Stomach (tissue), 9 donors: ENCODE measurements around the gene SORCS2. TPM values are rescaled to one million over a fixed set of nuclear protein-coding genes. Genes with fewer than 3 reads are reported as not detected.

Experiments used
- DNase-seq, 2 donors: peaks; one replicate each; pipeline versions ENCODE4 v3.0.0 to v3.0.0-alpha.2; 2013 to 2019
- H3K27ac ChIP-seq, 5 donors: fragments of 200-600 bp in 4 of 5; sonication (generic) in 4 of 5; one replicate each; pipeline ENCODE4 v1.5.1; 2013 to 2019; ENCODE audit warnings: mild to moderate bottlenecking in 1 of 5, moderate library complexity in 1 of 5
- H3K27me3 ChIP-seq, 3 donors: fragments of 200-600 bp; sonication (generic); one replicate each; pipeline ENCODE4 v1.5.1; 2017 to 2019; ENCODE audit warnings: mixed run types in 1 of 3
- H3K36me3 ChIP-seq, 4 donors: fragments of 200-600 bp; sonication (generic); 1 replicate in 3 of 4; 2 replicates in 1 of 4; pipeline ENCODE4 v1.5.1; 2016 to 2019
- H3K4me1 ChIP-seq, 4 donors: fragments of 200-600 bp; sonication (generic); one replicate each; pipeline ENCODE4 v1.5.1; 2016 to 2019
- H3K4me3 ChIP-seq, 4 donors: fragments of 200-600 bp; sonication (generic) in 3 of 4; one replicate each; pipeline ENCODE4 v1.5.1; 2016 to 2019; ENCODE audit warnings: mild to moderate bottlenecking in 1 of 4
- H3K9me3 ChIP-seq, 4 donors: fragments of 200-600 bp; sonication (generic); one replicate each; pipeline ENCODE4 v1.5.1; 2016 to 2019
- CTCF ChIP-seq, 7 experiments: fragments of 450-650 bp in 4 of 7; fragments of 200-600 bp in 3 of 7; sonication (generic) in 3 of 7; IDR thresholded peaks; one replicate each; pipeline ENCODE4 v1.5.1; 2016 to 2019; ENCODE audit warnings: antibody characterized with exemption in 7 of 7, control low read depth in 2 of 7, mild to moderate bottlenecking in 1 of 7
- EP300 ChIP-seq: sonication (generic); formaldehyde crosslinking; IDR thresholded peaks from one replicate; pipeline ENCODE4 v1.6.1; 2017; ENCODE audit warnings: antibody characterized with exemption
- POLR2A ChIP-seq, 4 donors: fragments of 450-650 bp; IDR thresholded peaks; one replicate each; pipeline ENCODE4 v1.6.1; 2016; ENCODE audit warnings: antibody characterized with exemption in 4 of 4, control low read depth in 2 of 4, mild to moderate bottlenecking in 1 of 4, moderate library complexity in 1 of 4
- POLR2AphosphoS5 ChIP-seq, 3 donors: sonication (generic); formaldehyde crosslinking; IDR thresholded peaks; one replicate each; pipeline ENCODE4 v1.6.1; 2016; ENCODE audit warnings: antibody characterized with exemption in 3 of 3
- WGBS, 5 donors: extraction: QIAGEN DNeasy Blood & Tissue Kit in 3 of 5; methylation state at CpG; one replicate each; pipeline versions ENCODE4 v1.1.5 to v1.1.7; 2013 to 2018; 5-methylcytosine and 5-hydroxymethylcytosine counted together
- intact Hi-C: fragments of 100-400 bp; cut with DNase I; formaldehyde crosslinking; loops from one replicate; pipeline ENCODE4 v1.15.1; 2023; ENCODE audit warnings: low total_unique reads
- polyA plus RNA-seq, 3 donors: library from polyadenylated mRNA; stranded (reverse); fragments of 200-250 nt; gene quantifications; one replicate each; pipeline ENCODE4 v1.2.3, GENCODE V29; 2013
- total RNA-seq, 5 donors: library from RNA; depleted of rRNA; stranded (reverse); fragments of >200 nt; gene quantifications; one replicate each; pipeline versions ENCODE4 v1.1.0 to v1.2.3, GENCODE V29; 2014 to 2016
- donor health status: healthy with polysubstance abuse.
- donor health status: Bipolar disorder and iron deficiency.
- donor health status: healthy.

SORCS2 gene
- total and polyA plus RNA-seq, 8 donors, result under 0.01 to 13.0 (median 0.50) TPM; not detected in 1

- DNase-seq, result peak in 1 of 2 donors; percentile 90
- H3K27ac ChIP-seq, result no peak overlapping the region
- no peaks in the 10 kb centered on the region for H3K36me3 ChIP-seq
- H3K27me3 ChIP-seq, result peaks cover 0 to 42% (median 0%) of the 10 kb centered on the region in 3 donors
- peaks cover 0 to 24% (median 15%) of the 10 kb centered on the region in 4 donors for H3K4me1 ChIP-seq
- no peaks in the 10 kb centered on the region for H3K9me3 ChIP-seq
- 3 to 30% (median 13%) methylated on average over 5 to 6 of the region's 6 CpGs for WGBS, 5 donors
- intact Hi-C loops, result no loop called here
- no peak for TF ChIP-seq CTCF (IDR thresholded peaks at IDR 0.05)
- TF ChIP-seq POLR2AphosphoS5 (IDR thresholded peaks at IDR 0.05), result no peak
- no peak for TF ChIP-seq EP300
- no peak for TF ChIP-seq POLR2A (IDR thresholded peaks at IDR 0.05)
- no peak overlapping the region for H3K4me3 ChIP-seq
Measured at GRCh38 chr4:7398104-7398423, 205.7 kb downstream of the SORCS2 start.

- Histone ChIP-seq H3K36me3 (no peaks in the 10 kb centered on the region), H3K9me3 (no peaks in the 10 kb centered on the region), H3K4me3 (no peak overlapping the region), H3K27me3 (peaks cover 0 to 34% (median 0%) of the 10 kb centered on the region in 3 donors), H3K27ac (no peak overlapping the region), H3K4me1 (peaks cover 0 to 25% (median 18%) of the 10 kb centered on the region in 4 donors)
- peak in 1 of 2 donors; percentile 13 for DNase-seq
- intact Hi-C loops, result no loop called here
- TF ChIP-seq CTCF (IDR thresholded peaks at IDR 0.05), result no peak
- TF ChIP-seq POLR2A (IDR thresholded peaks at IDR 0.05), result no peak
- no peak for TF ChIP-seq POLR2AphosphoS5 (IDR thresholded peaks at IDR 0.05)
- TF ChIP-seq EP300, result no peak
- WGBS, 5 donors, result 67 to 77% (median 73%) methylated on average over 8 of the region's 8 CpGs
Measured at GRCh38 chr4:7398788-7399439, 206.6 kb downstream of the SORCS2 start.

GRCh38 chr4:7399440-7400234, 207.3 kb downstream of the SORCS2 start:
- WGBS, 5 donors, result 72 to 88% (median 85%) methylated on average over 15 to 16 of the region's 16 CpGs
- intact Hi-C loops, result no loop called here
- H3K9me3 ChIP-seq, result no peaks in the 10 kb centered on the region

More at GRCh38 chr4:7399440-7400234, 207.3 kb downstream of the SORCS2 start:
- H3K27me3 ChIP-seq, result peaks cover 0 to 26% (median 0%) of the 10 kb centered on the region in 3 donors
- H3K4me1 ChIP-seq, result peaks cover 0 to 25% (median 18%) of the 10 kb centered on the region in 4 donors
- TF ChIP-seq CTCF (IDR thresholded peaks at IDR 0.05) (no peak), EP300 (no peak), POLR2AphosphoS5 (IDR thresholded peaks at IDR 0.05) (no peak), POLR2A (IDR thresholded peaks at IDR 0.05) (no peak)
- H3K27ac ChIP-seq, result no peak overlapping the region
- peak in 1 of 2 donors; percentile 13 for DNase-seq
- no peaks in the 10 kb centered on the region for H3K36me3 ChIP-seq
- H3K4me3 ChIP-seq, result no peak overlapping the region
